Adrenal gland (tissue), 12 donors: ENCODE data around the gene LEF1. TPM values are rescaled to one million over a fixed set of nuclear protein-coding genes. Genes with fewer than 3 reads are reported as not detected.

Experiments
- DNase-seq, 7 donors: peaks; one replicate each; pipeline ENCODE4 v3.0.0-alpha.2; 2019 to 2020
- H3K27ac ChIP-seq, 5 donors: fragments of 200-600 bp; sonication (generic) in 4 of 5; 1 replicate in 3 of 5; 2 replicates in 2 of 5; pipeline versions ENCODE4 v1.5.1 to v1.8.0; 2016 to 2020; ENCODE audit warnings: mild to moderate bottlenecking in 1 of 5
- H3K27me3 ChIP-seq: fragments of 200-600 bp; 2 replicates; pipeline ENCODE4 v1.8.0; 2021
- H3K36me3 ChIP-seq, 2 donors: fragments of 200-600 bp; replicated peaks in 1 of 2; 1 replicate in 1 of 2; 2 replicates in 1 of 2; pipeline versions ENCODE4 v1.5.1 to v1.8.0; 2018 to 2022
- H3K4me1 ChIP-seq, 2 donors: fragments of 200-600 bp; replicated peaks in 1 of 2; 1 replicate in 1 of 2; 2 replicates in 1 of 2; pipeline versions ENCODE4 v1.5.1 to v1.8.0; 2018 to 2021
- H3K4me3 ChIP-seq, 4 donors: fragments of 200-600 bp; sonication (generic) in 3 of 4; one replicate each; pipeline ENCODE4 v1.5.1; 2016 to 2018
- H3K9me3 ChIP-seq, 3 donors: fragments of 200-600 bp; sonication (generic) in 1 of 3; replicated peaks in 1 of 3; 1 replicate in 2 of 3; 2 replicates in 1 of 3; pipeline versions ENCODE4 v1.5.1 to v1.8.0; 2016 to 2021
- CTCF ChIP-seq, 6 experiments: fragments of 450-650 bp in 4 of 6; fragments of 200-600 bp in 2 of 6; sonication (generic) in 1 of 6; IDR thresholded peaks; 1 replicate in 5 of 6; 2 replicates in 1 of 6; pipeline versions ENCODE4 v1.5.1 to v1.8.0; 2016 to 2021; ENCODE audit warnings: antibody characterized with exemption in 6 of 6, mild to moderate bottlenecking in 2 of 6, moderate library complexity in 1 of 6
- POLR2A ChIP-seq, 2 donors: fragments of 450-650 bp; IDR thresholded peaks; one replicate each; pipeline ENCODE4 v1.6.1; 2017; ENCODE audit warnings: antibody characterized with exemption in 2 of 2, mild to moderate bottlenecking in 2 of 2, moderate library complexity in 1 of 2
- WGBS, 4 donors: extraction: QIAGEN DNeasy Blood & Tissue Kit in 2 of 4; methylation state at CpG; one replicate each; pipeline versions ENCODE4 v1.1.5 to v1.1.7; 2013 to 2017; 5-methylcytosine and 5-hydroxymethylcytosine counted together
- intact Hi-C, 2 donors: fragments of 100-400 bp; cut with DNase I; formaldehyde crosslinking; loops; one replicate each; pipeline versions ENCODE4 v1.14.1 to v1.15.0; 2022 to 2023
- polyA plus RNA-seq, 3 donors: library from polyadenylated mRNA; stranded (reverse); fragments of 200-250 nt in 2 of 3; fragments of 350-450 nt in 1 of 3; fragmentation: Illumina TruSeq in 1 of 3; extraction: RNeasy Lipid Tissue Mini Kit (QIAGEN cat#74804) in 1 of 3; gene quantifications; one replicate each; pipeline ENCODE4 v1.2.3, GENCODE V29; 2013 to 2014
- total RNA-seq, 9 donors: library from RNA; depleted of rRNA in 4 of 9; stranded (reverse); fragments of >200 nt in 4 of 9; fragments of 120-200 nt in 1 of 9; fragmentation: NEBNext Ultra II Directional in 1 of 9; extraction: Animal tissue kit (Norgen Biotek cat#: 25700) in 1 of 9; gene quantifications; one replicate each; pipeline versions ENCODE4 v1.1.0 to v1.2.4, GENCODE V29; 2013 to 2023
- donor health status: healthy with polysubstance abuse.
- donor health status: Bipolar disorder and iron deficiency.
- donor health status: DM: yes; HTN: yes; CAD: no.
- donor health status: DM: no; HTN: no; CAD: no.
- donor health status: DM: no; HTN: no; CAD: no.
- donor health status: DM: yes; HTN: yes; CAD: no.

Gene LEF1
- total and polyA plus RNA-seq, 12 donors = 6.1 to 78.2 (median 41.5) TPM

GRCh38 chr4:108107729-108108382 lies 60.9 kb downstream of the LEF1 start:
- H3K9me3 ChIP-seq = no peaks in the 10 kb centered on the region
- H3K27ac ChIP-seq = no peak overlapping the region
- H3K4me1 ChIP-seq = no peaks in the 10 kb centered on the region
- no peaks in the 10 kb centered on the region for H3K27me3 ChIP-seq
- H3K36me3 ChIP-seq = no peaks in the 10 kb centered on the region
- intact Hi-C loops = no loop called here
- no peak overlapping the region for H3K4me3 ChIP-seq
- no peak for DNase-seq
- TF ChIP-seq CTCF (IDR thresholded peaks at IDR 0.05) (no peak), POLR2A (IDR thresholded peaks at IDR 0.05) (no peak)
- 81 to 88% (median 84%) methylated on average over 6 of the region's 6 CpGs for WGBS, 4 donors

GRCh38 chr4:108107101-108107500 lies 61.6 kb downstream of the LEF1 start:
- intact Hi-C loops = no loop called here
- no peak overlapping the region for H3K4me3 ChIP-seq
- 59 to 70% (median 67%) methylated on average over 4 of the region's 4 CpGs for WGBS, 4 donors
- no peak overlapping the region for H3K27ac ChIP-seq
- H3K36me3 ChIP-seq = no peaks in the 10 kb centered on the region
- no peaks in the 10 kb centered on the region for H3K4me1 ChIP-seq
- no peak for DNase-seq
- no peak for TF ChIP-seq POLR2A (IDR thresholded peaks at IDR 0.05)
- no peak for TF ChIP-seq CTCF (IDR thresholded peaks at IDR 0.05)
- H3K9me3 ChIP-seq = no peaks in the 10 kb centered on the region
- H3K27me3 ChIP-seq = no peaks in the 10 kb centered on the region

DNA sequence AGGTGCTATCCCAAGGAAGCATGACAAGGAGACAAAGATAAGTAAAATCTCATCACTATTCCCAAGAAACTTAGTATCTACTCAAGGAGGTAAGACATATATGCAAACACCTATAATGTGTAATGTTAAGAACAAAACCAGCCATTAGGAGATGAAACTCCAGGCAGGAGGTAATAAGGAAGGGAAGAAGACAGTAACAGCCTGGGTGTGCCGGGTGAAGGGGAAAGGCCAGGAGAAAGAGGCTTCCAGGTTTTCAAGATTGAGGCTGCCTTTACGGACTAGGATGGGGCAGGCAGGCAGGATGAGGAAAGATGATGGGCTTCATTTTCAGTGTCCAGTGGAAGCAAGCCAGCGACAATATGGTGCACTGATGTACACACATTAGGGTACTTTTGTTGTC lies 62.5 kb downstream of the LEF1 start:
- Histone ChIP-seq H3K36me3 (no peaks in the 10 kb centered on the region), H3K4me1 (no peaks in the 10 kb centered on the region), H3K27ac (no peak overlapping the region), H3K9me3 (no peaks in the 10 kb centered on the region), H3K4me3 (no peak overlapping the region), H3K27me3 (no peaks in the 10 kb centered on the region)
- 91 to 99% (median 96%) methylated on average over 3 of the region's 3 CpGs for WGBS, 4 donors
- intact Hi-C loops = no loop called here
- no peak for TF ChIP-seq CTCF (IDR thresholded peaks at IDR 0.05)
- no peak for TF ChIP-seq POLR2A (IDR thresholded peaks at IDR 0.05)
- DNase-seq = no peak

DNA sequence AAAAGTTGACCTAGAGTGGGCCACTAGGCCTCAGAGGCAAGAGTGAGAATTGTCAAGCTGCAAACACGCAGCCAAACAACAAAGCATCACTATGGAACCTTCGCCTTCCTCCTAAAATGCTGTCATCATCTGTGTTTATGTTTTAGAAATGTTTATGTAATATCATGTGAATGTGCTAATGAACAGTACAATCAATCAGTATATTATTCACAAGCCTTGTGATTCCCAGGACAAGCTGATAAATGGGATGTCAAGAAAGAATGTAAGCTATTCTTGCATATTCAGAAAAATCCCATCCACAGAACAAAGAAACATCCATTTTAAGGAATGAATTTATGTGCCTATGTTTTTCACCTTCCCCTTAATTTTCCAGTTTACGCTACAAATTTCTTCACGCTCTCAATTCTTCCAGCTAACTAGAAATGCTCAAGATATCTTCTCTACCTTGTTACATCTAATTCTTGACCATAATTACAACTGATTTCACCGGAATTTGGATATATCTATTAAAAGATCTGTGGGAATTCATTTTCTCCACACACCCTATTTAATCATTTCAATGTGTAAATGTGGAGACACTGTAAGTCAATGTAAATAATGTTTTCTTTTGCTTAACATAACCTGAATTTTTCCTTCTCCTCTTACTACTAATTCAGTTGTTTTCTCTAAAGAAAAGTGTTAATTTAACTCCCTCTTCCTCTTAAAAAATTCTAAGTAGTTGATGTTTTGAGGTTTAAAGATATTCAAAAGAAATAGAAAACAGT lies 65.5 kb downstream of the LEF1 start:
- Histone ChIP-seq H3K9me3 (no peaks in the 10 kb centered on the region), H3K4me1 (no peaks in the 10 kb centered on the region), H3K27ac (no peak overlapping the region), H3K27me3 (no peaks in the 10 kb centered on the region), H3K4me3 (no peak overlapping the region), H3K36me3 (no peaks in the 10 kb centered on the region)
- no peak for DNase-seq
- WGBS, 4 donors = 90 to 94% (median 92%) methylated on average over 5 of the region's 5 CpGs
- TF ChIP-seq CTCF (IDR thresholded peaks at IDR 0.05) (no peak), POLR2A (IDR thresholded peaks at IDR 0.05) (no peak)
- intact Hi-C loops = no loop called here
